ENCODE data around the gene STARD9. TPM values are rescaled to one million over a fixed set of nuclear protein-coding genes. Genes with fewer than 3 reads are reported as not detected.

The STARD9 gene
- polyA plus RNA-seq, 1 donor (not counting 4 experiments of a cell fraction or from before 2014, with no cell fraction given): 0.76 TPM

DNA sequence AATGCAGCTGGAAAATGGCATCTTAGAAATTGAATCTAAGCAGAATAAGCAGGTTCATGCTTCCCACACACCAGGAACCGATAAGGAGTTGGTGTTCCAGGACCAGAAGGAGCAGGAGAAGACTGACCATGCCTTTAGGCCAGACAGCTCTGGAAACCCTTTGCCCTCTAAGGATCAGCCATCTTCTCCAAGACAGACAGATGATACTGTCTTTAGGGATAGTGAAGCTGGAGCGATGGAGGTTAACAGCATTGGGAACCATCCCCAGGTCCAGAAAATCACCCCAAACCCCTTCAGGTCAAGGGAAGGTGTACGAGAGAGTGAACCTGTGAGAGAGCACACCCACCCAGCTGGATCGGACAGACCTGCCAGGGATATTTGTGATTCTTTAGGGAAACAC is 112.3 kb downstream of the STARD9 start:
- Histone ChIP-seq H3K27ac (ENCODE audit: control insufficient read depth, insufficient read depth, low read length) (peak overlapping the region; percentile 32), H2AFZ (ENCODE audit: control insufficient read depth, low read length) (no peak overlapping the region), H3K4me2 (ENCODE audit: control insufficient read depth, extremely low read depth, insufficient read depth, low read depth, low read length) (peak overlapping the region; percentile 58), H4K20me1 (ENCODE audit: control insufficient read depth, extremely low read depth, insufficient read depth, low read length) (no peaks in the 10 kb centered on the region), H3K4me1 (ENCODE audit: control insufficient read depth, extremely low read depth, insufficient read depth, low read length) (peaks cover 15% of the 10 kb centered on the region), H3K27me3 (ENCODE audit: control insufficient read depth, extremely low read depth, insufficient read depth, low read length) (no peaks in the 10 kb centered on the region), H3K79me2 (ENCODE audit: control insufficient read depth, insufficient read depth, low read length) (no peaks in the 10 kb centered on the region), H3K4me3 (ENCODE audit: control insufficient read depth in 2 of 3, extremely low read depth in 1 of 3, insufficient read depth in 2 of 3, low read depth in 1 of 3, low read length in 3 of 3) (no peak overlapping the region), H3K9ac (ENCODE audit: control insufficient read depth, extremely low read depth, insufficient read depth, low read length) (no peak overlapping the region), H3K9me3 (ENCODE audit: control insufficient read depth, low read depth, low read length) (no peaks in the 10 kb centered on the region), H3K36me3 (ENCODE audit: control insufficient read depth in 2 of 2, extremely low read depth in 1 of 2, insufficient read depth in 2 of 2, low read length in 2 of 2) (peaks cover 0 to 3% of the 10 kb centered on the region in 2 experiments), H3K9me1 (ENCODE audit: control insufficient read depth, extremely low read depth, insufficient read depth, low read length) (no peaks in the 10 kb centered on the region)
- DNase-seq (ENCODE audit: low read depth, low spot score) (no peak), FAIRE-seq (no peak)
- dilution Hi-C loops (cut with MboI; ENCODE audit: extremely low pct_ligation_motif_present, low sequenced_read_pairs): no loop called here
- TF ChIP-seq, protein P1, sequence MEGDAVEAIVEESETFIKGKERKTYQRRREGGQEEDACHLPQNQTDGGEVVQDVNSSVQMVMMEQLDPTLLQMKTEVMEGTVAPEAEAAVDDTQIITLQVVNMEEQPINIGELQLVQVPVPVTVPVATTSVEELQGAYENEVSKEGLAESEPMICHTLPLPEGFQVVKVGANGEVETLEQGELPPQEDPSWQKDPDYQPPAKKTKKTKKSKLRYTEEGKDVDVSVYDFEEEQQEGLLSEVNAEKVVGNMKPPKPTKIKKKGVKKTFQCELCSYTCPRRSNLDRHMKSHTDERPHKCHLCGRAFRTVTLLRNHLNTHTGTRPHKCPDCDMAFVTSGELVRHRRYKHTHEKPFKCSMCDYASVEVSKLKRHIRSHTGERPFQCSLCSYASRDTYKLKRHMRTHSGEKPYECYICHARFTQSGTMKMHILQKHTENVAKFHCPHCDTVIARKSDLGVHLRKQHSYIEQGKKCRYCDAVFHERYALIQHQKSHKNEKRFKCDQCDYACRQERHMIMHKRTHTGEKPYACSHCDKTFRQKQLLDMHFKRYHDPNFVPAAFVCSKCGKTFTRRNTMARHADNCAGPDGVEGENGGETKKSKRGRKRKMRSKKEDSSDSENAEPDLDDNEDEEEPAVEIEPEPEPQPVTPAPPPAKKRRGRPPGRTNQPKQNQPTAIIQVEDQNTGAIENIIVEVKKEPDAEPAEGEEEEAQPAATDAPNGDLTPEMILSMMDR (optimal IDR thresholded peaks at IDR 0.05 in 1 of 3, IDR thresholded peaks at IDR 0.05 in 1 of 3, conservative IDR thresholded peaks at IDR 0.05 in 1 of 3; ENCODE audit: extremely low read depth in 1 of 3, insufficient read depth in 2 of 3, low read length in 3 of 3): no peak
- TF ChIP-seq EZH2 (IDR thresholded peaks at IDR 0.05; ENCODE audit: low read length): no peak

- dilution Hi-C loops (cut with MboI; ENCODE audit: extremely low pct_ligation_motif_present, low sequenced_read_pairs): no loop called here
- Histone ChIP-seq H3K36me3 (ENCODE audit: control insufficient read depth in 2 of 2, extremely low read depth in 1 of 2, insufficient read depth in 2 of 2, low read length in 2 of 2) (peaks cover 0 to 3% of the 10 kb centered on the region in 2 experiments), H3K9me3 (ENCODE audit: control insufficient read depth, low read depth, low read length) (no peaks in the 10 kb centered on the region), H3K9ac (ENCODE audit: control insufficient read depth, extremely low read depth, insufficient read depth, low read length) (no peak overlapping the region), H4K20me1 (ENCODE audit: control insufficient read depth, extremely low read depth, insufficient read depth, low read length) (no peaks in the 10 kb centered on the region), H3K4me2 (ENCODE audit: control insufficient read depth, extremely low read depth, insufficient read depth, low read depth, low read length) (peak overlapping the region; percentile 58), H2AFZ (ENCODE audit: control insufficient read depth, low read length) (no peak overlapping the region), H3K4me1 (ENCODE audit: control insufficient read depth, extremely low read depth, insufficient read depth, low read length) (peaks cover 15% of the 10 kb centered on the region), H3K79me2 (ENCODE audit: control insufficient read depth, insufficient read depth, low read length) (no peaks in the 10 kb centered on the region), H3K9me1 (ENCODE audit: control insufficient read depth, extremely low read depth, insufficient read depth, low read length) (no peaks in the 10 kb centered on the region), H3K27ac (ENCODE audit: control insufficient read depth, insufficient read depth, low read length) (peak overlapping the region; percentile 32), H3K27me3 (ENCODE audit: control insufficient read depth, extremely low read depth, insufficient read depth, low read length) (no peaks in the 10 kb centered on the region), H3K4me3 (ENCODE audit: control insufficient read depth in 2 of 3, extremely low read depth in 1 of 3, insufficient read depth in 2 of 3, low read depth in 1 of 3, low read length in 3 of 3) (no peak overlapping the region)
- TF ChIP-seq, protein P1 (optimal IDR thresholded peaks at IDR 0.05 in 1 of 3, IDR thresholded peaks at IDR 0.05 in 1 of 3, conservative IDR thresholded peaks at IDR 0.05 in 1 of 3; ENCODE audit: extremely low read depth in 1 of 3, insufficient read depth in 2 of 3, low read length in 3 of 3): no peak
- no peak for TF ChIP-seq EZH2 (IDR thresholded peaks at IDR 0.05; ENCODE audit: low read length)
- peak; percentile 95 for FAIRE-seq
- DNase-seq (ENCODE audit: low read depth, low spot score): no peak
Measured at GRCh38 chr15:42688301-42688700, 112.9 kb downstream of the STARD9 start.

Measured in keratinocyte (primary cell).